ENCODE results near the gene G6PC2.
"Not testable (repeated sequence)": the region's sequence is repeated elsewhere in the genome, so short reads cannot be mapped to it uniquely, and the experiment has no call there.

Gene G6PC2, protein sequence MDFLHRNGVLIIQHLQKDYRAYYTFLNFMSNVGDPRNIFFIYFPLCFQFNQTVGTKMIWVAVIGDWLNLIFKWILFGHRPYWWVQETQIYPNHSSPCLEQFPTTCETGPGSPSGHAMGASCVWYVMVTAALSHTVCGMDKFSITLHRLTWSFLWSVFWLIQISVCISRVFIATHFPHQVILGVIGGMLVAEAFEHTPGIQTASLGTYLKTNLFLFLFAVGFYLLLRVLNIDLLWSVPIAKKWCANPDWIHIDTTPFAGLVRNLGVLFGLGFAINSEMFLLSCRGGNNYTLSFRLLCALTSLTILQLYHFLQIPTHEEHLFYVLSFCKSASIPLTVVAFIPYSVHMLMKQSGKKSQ

DNA sequence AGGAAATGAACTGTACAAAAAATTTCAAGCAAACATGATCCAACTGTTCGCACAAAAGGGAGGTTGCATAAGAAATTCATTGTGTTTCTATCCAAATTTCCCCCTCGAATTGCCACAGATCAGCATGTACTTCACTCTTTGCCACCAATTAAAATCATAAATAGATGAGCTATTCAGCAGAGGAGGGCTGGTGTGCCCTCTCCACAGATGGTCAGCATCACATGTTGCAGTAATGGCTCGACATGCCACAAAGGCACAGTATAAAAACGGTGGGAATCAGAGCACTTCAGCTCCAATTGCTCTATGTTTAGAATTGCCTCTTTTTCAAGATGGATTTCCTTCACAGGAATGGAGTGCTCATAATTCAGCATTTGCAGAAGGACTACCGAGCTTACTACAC, at the start of gene G6PC2:
G6PC2 (plus strand) TSS at position 289 of the 400 bp plus-strand sequence; CDS start at position 330, 41 bp downstream.
- no peak for DNase-seq

DNA sequence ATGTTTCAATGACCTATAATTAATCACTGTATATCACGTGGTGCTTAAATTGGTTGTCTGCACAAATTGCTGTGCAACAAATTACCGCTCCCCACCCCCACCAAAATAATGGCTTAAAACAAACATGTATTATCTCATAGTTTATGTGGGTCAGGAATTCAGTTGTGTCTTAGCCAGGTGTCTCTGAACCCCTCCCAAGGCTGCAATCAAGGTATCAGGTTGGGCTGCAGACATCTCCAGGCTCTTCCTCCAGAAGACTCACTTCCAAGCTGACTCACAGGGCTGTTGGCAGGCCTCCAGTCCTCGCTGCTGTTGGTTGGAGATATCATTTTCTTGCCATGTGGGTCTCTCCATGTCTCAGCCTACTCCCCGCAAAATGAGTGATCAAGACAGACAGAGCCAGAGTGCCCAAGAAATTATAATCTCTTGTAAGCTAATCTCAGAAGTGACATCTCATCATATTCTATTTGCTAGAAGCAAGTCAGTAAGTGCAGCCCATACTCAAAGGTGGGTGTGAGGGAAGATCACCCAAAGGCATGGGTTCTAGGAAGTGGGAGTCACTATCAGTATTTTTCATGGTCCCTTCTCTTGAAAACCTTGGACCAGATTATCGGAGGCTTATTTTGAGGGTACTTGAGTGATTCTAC, 49.3 kb upstream of the G6PC2 start:
- DNase-seq = no peak

DNA sequence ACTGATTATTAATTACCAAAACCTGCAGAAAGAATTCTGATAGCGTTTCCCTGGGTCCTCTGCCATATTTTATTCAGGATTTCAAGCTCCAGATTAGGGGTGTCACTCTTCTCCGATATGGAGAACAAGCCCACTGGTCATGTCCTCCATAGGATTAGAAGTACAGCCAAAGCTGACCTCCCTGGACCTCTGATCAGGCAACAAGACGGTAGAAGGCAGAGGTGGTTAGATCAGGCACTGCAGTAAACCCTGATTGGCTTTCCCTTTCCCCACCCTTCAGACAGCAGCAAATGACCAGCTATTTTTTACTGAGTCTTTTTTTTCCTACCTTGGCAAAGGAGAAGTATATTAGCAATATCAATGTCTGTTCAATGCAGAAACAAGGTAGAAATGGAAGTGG, 48.6 kb upstream of the G6PC2 start:
- no peak for DNase-seq

- DNase-seq = no peak
These were observed 47.6 kb upstream of the G6PC2 start for GRCh38 chr2:168853471-168853870.

GRCh38 chr2:168854651-168855050, 46.4 kb upstream of the G6PC2 start:
- no peak for DNase-seq

DNA sequence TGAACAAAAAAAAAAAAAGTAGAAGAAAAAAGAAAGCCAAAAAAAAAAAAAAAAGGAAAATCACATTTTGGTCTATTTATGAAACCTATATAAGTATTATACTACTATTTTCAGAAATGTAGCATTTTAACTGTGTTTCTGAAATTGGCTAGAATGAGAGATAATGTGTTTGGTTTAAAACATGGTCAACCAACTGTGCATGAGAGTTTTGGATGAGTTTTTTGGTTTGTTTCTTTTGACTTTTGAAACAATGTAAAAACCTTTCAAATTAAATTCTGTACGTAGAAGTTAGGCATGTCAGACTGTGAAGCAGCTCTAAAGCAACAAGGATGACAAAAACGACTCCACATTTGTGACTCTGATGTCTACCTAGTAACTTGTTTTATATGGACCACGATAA, 45.5 kb upstream of the G6PC2 start:
- no peak for DNase-seq

DNA sequence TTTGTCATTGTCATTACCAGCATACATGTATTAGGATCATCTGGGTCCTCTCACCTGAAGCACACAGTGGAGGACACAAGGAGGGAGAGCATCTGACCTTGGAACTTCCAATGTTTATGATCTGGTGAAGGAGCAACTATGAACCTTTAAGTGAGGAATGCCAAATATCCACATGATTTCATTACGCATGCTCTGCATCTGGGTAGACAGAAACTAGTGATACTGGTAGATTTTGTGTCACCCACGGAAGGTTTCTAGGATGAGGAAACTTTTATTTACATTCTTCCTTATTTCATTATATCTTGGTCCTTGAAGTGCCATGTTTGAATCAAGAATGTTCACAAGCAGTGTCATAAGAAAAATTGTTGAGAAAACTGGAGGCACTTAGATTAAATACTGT, 42.9 kb upstream of the G6PC2 start:
- DNase-seq = no peak

DNA sequence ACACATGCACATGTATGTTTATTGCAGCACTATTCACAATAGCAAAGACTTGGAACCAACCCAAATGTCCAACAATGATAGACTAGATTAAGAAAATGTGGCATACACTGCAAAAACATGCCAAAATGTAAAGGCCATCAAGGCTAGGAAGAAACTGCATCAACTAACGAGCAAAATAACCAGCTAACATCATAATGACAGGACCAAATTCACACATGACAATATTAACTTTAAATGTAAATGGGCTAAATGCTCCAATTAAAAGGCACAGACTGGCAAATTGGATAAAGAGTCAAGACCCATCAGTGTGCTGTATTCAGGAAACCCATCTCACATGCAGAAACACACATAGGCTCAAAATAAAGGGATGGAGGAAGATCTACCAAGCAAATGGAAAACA, 33.9 kb upstream of the G6PC2 start:
- DNase-seq = not testable (repeated sequence)

- DNase-seq = not testable (repeated sequence)
These were observed 30.7 kb upstream of the G6PC2 start for GRCh38 chr2:168870369-168870768.

GRCh38 chr2:168870824-168871223, 30.3 kb upstream of the G6PC2 start:
- not testable (repeated sequence) for DNase-seq

- DNase-seq = no peak
These were observed 26.6 kb upstream of the G6PC2 start for GRCh38 chr2:168874368-168875054.

DNA sequence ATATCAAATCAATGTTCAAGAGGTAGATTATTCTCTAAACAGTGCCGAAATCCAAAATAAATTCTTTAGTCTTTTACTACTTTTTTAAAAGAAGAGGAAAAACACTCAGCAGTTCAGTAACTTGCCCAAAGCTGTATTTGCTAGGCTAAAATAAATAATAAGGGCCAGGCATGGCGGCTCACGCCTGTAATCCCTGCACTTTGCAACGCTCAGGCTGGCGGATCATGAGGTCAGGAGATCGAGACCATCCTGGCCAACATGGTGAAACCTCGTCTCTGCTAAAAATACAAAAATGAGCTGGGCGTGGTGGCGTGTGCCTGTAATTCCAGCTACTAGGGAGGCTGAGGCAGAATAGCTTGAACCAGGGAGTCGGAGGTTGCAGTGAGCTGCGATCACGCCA, 18.9 kb upstream of the G6PC2 start:
- not testable (repeated sequence) for DNase-seq

- DNase-seq = no peak
These were observed 16.1 kb upstream of the G6PC2 start for GRCh38 chr2:168884975-168885374.

DNA sequence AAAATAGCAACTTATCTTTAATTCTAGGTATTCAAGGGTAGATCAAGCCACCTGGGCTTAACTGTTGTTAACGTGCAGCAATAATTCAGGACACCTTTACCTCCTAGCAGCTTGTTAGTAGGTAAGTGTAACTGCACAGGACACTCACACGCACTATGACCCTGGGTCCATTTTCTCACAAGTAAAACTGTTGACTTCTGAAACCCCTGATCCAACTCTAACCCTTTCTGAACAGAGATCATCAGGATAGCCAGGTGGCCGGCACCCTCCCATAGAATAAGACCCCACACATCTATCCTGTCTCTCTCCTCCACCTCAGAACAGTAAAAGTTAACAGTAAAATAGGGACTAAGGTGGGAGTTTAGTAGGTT, 11.5 kb upstream of the G6PC2 start:
- no peak for DNase-seq

GRCh38 chr2:168890006-168890782, 10.9 kb upstream of the G6PC2 start, which contains the start of gene SPC25:
Gene SPC25, minus strand, starts transcription at chr2:168890430. Its CDS starts 911 bp downstream, at chr2:168889519.
- DNase-seq = peak; percentile 88 to 93

- DNase-seq = no peak
These were observed 8.8 kb upstream of the G6PC2 start for GRCh38 chr2:168892327-168892726.

DNA sequence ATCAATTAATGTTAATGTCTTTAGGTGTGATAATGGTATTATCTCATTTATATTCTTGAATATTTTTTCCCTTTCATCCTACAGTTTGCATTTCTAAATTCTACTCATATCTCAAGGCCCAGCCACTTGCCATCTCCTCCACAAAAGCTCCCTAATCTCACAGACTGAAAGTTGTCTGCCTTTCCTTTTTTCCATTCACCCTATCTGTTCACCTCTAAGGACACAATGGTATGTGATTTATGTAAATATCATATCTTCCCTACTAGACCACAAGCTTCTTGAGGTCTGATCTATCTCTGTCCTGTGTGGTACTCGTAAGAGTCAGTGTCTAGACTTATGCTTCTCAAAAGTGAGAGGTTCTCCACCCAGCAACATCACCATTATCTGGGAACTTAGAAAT, 7.0 kb upstream of the G6PC2 start:
- DNase-seq = no peak

- no peak for DNase-seq
These were observed 6.4 kb upstream of the G6PC2 start for GRCh38 chr2:168894720-168895119.

DNA sequence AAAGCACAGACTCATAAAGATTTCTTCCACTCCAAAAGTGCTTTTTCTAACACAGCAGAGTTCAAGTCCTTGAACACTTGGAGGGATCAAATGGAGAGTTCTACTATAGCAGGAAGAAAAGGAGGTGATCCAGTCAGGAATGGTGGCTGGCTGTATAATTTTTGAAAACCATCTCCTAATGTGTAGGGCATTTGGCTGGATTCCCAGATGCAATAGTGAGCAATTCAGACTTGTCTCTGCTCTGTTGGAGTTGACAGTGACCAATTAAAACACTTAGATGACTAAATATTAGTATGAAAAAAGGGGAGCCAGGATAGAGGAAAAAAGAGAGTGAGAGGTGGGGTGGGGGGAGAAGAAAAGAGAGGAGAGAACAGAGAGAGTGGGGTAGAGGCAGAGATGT, 5.3 kb upstream of the G6PC2 start:
- DNase-seq = no peak

- DNase-seq = no peak
These were observed 4.3 kb upstream of the G6PC2 start for GRCh38 chr2:168896783-168897182.

GRCh38 chr2:168897449-168897848, 3.6 kb upstream of the G6PC2 start:
- DNase-seq = no peak

DNA sequence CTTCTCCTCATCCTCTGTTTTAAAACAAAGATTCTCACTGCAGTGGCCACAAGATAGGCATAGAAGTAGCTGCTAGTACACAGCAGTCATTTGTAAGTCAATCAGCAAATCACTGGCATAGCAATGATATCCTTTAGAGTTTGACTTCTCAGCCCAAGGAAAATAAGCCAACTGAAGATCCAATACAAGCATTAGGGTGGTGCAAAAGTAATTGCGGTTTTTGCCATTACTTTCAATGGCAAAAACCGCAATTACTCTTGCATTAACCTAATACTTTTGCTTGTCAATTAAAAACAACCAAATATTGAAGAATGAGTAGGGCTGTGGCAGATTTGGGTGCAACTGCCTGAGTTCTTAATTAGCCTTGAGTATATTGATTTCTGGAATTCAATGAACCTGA, 2.8 kb downstream of the G6PC2 start:
- DNase-seq = no peak

- DNase-seq = no peak
These were observed 3.3 kb downstream of the G6PC2 start for GRCh38 chr2:168904358-168904757.

Measured in CD4-positive, alpha-beta T cell treated with Interferon alpha-2 for 1 hour (primary cell).